Heart right ventricle (tissue), 16 donors: ENCODE measurements around the gene ARPC5. TPM values are rescaled to one million over a fixed set of nuclear protein-coding genes. Genes with fewer than 3 reads are reported as not detected.
A peak's percentile ranks its signal among the peaks of the same experiment; 100 is the strongest.

Experiments used
- ATAC-seq, 8 donors: fragments of 200-7000 bp; cut with Tn5 transposase; one replicate each; pipeline ENCODE4 v1.9.1; 2020; ENCODE audit warnings: mild to moderate bottlenecking in 8 of 8, moderate library complexity in 8 of 8, moderate number of reproducible peaks in 1 of 8
- DNase-seq, 2 donors: peaks; one replicate each; pipeline ENCODE4 v3.0.0-alpha.2; 2020
- H3K27ac ChIP-seq, 10 donors: fragments of 200-600 bp; sonication (generic) in 2 of 10; one replicate each; pipeline versions ENCODE4 v1.5.0 to v1.8.0; 2020 to 2022; ENCODE audit warnings: mild to moderate bottlenecking in 3 of 10
- H3K27me3 ChIP-seq, 7 donors: fragments of 200-600 bp; one replicate each; pipeline ENCODE4 v1.8.0; 2021 to 2022; ENCODE audit warnings: mild to moderate bottlenecking in 2 of 7
- H3K36me3 ChIP-seq, 9 donors: fragments of 200-600 bp; sonication (generic) in 1 of 9; one replicate each; pipeline versions ENCODE4 v1.5.0 to v1.8.0; 2020 to 2022; ENCODE audit warnings: mild to moderate bottlenecking in 2 of 9
- H3K4me1 ChIP-seq, 9 donors: fragments of 200-600 bp; sonication (generic) in 1 of 9; one replicate each; pipeline versions ENCODE4 v1.5.0 to v1.8.0; 2020 to 2022; ENCODE audit warnings: mild to moderate bottlenecking in 4 of 9
- H3K4me3 ChIP-seq, 10 donors: fragments of 200-600 bp; sonication (generic) in 2 of 10; one replicate each; pipeline versions ENCODE4 v1.5.0 to v1.8.0; 2020 to 2022; ENCODE audit warnings: mild to moderate bottlenecking in 7 of 10, moderate library complexity in 2 of 10
- H3K9me3 ChIP-seq, 11 donors: fragments of 200-600 bp in 10 of 11; sonication (generic) in 2 of 11; one replicate each; pipeline versions ENCODE4 v1.5.0 to v1.8.0; 2013 to 2022; ENCODE audit warnings: mild to moderate bottlenecking in 2 of 11, control low read depth in 1 of 11, moderate library complexity in 1 of 11
- CTCF ChIP-seq, 9 donors: fragments of 200-600 bp; sonication (generic) in 2 of 9; IDR thresholded peaks; one replicate each; pipeline versions ENCODE4 v1.5.0 to v1.8.0; 2021 to 2022; ENCODE audit warnings: antibody characterized with exemption in 9 of 9, mild to moderate bottlenecking in 5 of 9, moderate library complexity in 1 of 9
- WGBS, 2 donors: extraction: QIAGEN DNeasy Blood & Tissue Kit; methylation state at CpG; one replicate each; pipeline ENCODE4 v1.1.7; 2013; ENCODE audit warnings: inconsistent platforms in 1 of 2; 5-methylcytosine and 5-hydroxymethylcytosine counted together
- intact Hi-C, 10 donors: fragments of 100-400 bp; cut with DNase I; formaldehyde crosslinking; loops; one replicate each; pipeline versions ENCODE4 v1.11.1 to v1.14.2; 2022
- polyA plus RNA-seq, 2 donors: library from polyadenylated mRNA; stranded (reverse); fragments of 200-250 nt; gene quantifications; one replicate each; pipeline ENCODE4 v1.2.3, GENCODE V29; 2013
- total RNA-seq, 10 donors: library from RNA; stranded (reverse); fragmentation: NEBNext Ultra II Directional in 3 of 10; extraction: Animal tissue kit (Norgen Biotek cat#: 25700) in 3 of 10; gene quantifications; one replicate each; pipeline versions ENCODE4 v1.2.1 to v1.2.4, GENCODE V29; 2021 to 2023
- donor health status: Arrhythmogenic right ventricular cardiomyopathy.
- donor health status: ischemic (EF 13 %, LVEDD 7.1; RV severe dilation, severe dysfunction).
- donor health status: healthy with polysubstance abuse.
- donor health status: DM: no; HTN: yes; CAD: no.
- donor health status: DM: no; HTN: no; CAD: no.
- donor health status: ischemic (EF 25% LVEDD 6.9; RV normal size, moderate dysfunction).
- donor health status: ischemic (EF 25% LVEDD 5.7; RV mildly dilated, moderate dysfunction).
- donor health status: healthy.
- donor health status: DM: yes; HTN: yes; CAD: no.
- donor health status: Ischemic cardiomyopathy.
- donor health status: ischemic (EF 35%, LVEDD 5.7; RV mildly dilated, moderate dysfunction).
- donor health status: nonischemic (EF 11% LVEDD 7.7; RV severe dilation, severe dysfunction).
- donor health status: DM: yes; HTN: yes; CAD: no.
- donor health status: PGD.
- donor health status: ischemic (EF 29% LVEDD 5.4; RV normal size, mild dysfunction).
- donor health status: nonischemic (EF 23%, LVEDD 6.1; RV moderate dilation, normal function).

Gene ARPC5
- total and polyA plus RNA-seq, 12 donors, result 23.8 to 60.2 (median 31.7) TPM

- H3K27me3 ChIP-seq, result no peaks in the 10 kb centered on the region
- H3K4me3 ChIP-seq, result no peak within 1 kb of the TSS
- no peaks in the 10 kb centered on the region for H3K36me3 ChIP-seq
- ATAC-seq (peak in 7 of 8 donors; percentile 16 to 75 (median 52)), DNase-seq (no peak)
- no peak for TF ChIP-seq CTCF (IDR thresholded peaks at IDR 0.05)
- WGBS, 2 donors, result 56 to 57% methylated on average over 5 of the region's 5 CpGs
- peaks cover 6 to 63% (median 45%) of the 10 kb centered on the region in 9 donors for H3K4me1 ChIP-seq
- H3K9me3 ChIP-seq, result no peaks in the 10 kb centered on the region
- H3K27ac ChIP-seq, result peak within 1 kb of the TSS; percentile 8 to 79 (median 64)
- intact Hi-C loops, result loop anchor here in 3 of 10 donors (5.0 kb wide), 2 partner anchors 34 to 264 kb away; no protein-coding TSS in a partner anchor
Observed at GRCh38 chr1:183652547-183653461, 17.2 kb upstream of the ARPC5 start, which contains the start of gene APOBEC4. APOBEC4 (minus strand) TSS chr1:183653316; CDS start chr1:183648781, 4,535 bp downstream.

GRCh38 chr1:183652107-183652506 lies 16.5 kb upstream of the ARPC5 start:
- intact Hi-C loops, result loop anchor here in 3 of 10 donors (5.0 kb wide), 2 partner anchors 35 to 265 kb away; no protein-coding TSS in a partner anchor
- no peak for ATAC-seq
- Histone ChIP-seq H3K4me3 (no peak overlapping the region), H3K9me3 (no peaks in the 10 kb centered on the region), H3K27me3 (no peaks in the 10 kb centered on the region), H3K27ac (peak overlapping the region in 8 of 10 donors; percentile 57 to 79 (median 67)), H3K36me3 (no peaks in the 10 kb centered on the region), H3K4me1 (peaks cover 6 to 64% (median 49%) of the 10 kb centered on the region in 9 donors)
- WGBS, 2 donors, result 79 to 86% methylated on average over 1 of the region's 1 CpG
- TF ChIP-seq CTCF (IDR thresholded peaks at IDR 0.05), result no peak
- no peak for DNase-seq

GRCh38 chr1:183651612-183652011 lies 16.0 kb upstream of the ARPC5 start:
- no peak for TF ChIP-seq CTCF (IDR thresholded peaks at IDR 0.05)
- peak in 2 of 8 donors; percentile 31 to 34 for ATAC-seq
- Histone ChIP-seq H3K9me3 (no peaks in the 10 kb centered on the region), H3K27ac (peak overlapping the region in 6 of 10 donors; percentile 57 to 78 (median 67)), H3K27me3 (no peaks in the 10 kb centered on the region), H3K36me3 (no peaks in the 10 kb centered on the region), H3K4me1 (peaks cover 6 to 69% (median 54%) of the 10 kb centered on the region in 9 donors), H3K4me3 (no peak overlapping the region)
- no peak for DNase-seq
- intact Hi-C loops, result loop anchor here in 3 of 10 donors (5.0 kb wide), 2 partner anchors 36 to 266 kb away; no protein-coding TSS in a partner anchor
- WGBS, 2 donors, result 73 to 75% methylated on average over 5 of the region's 5 CpGs

- Histone ChIP-seq H3K36me3 (no peaks in the 10 kb centered on the region), H3K27ac (no peak overlapping the region), H3K4me1 (peaks cover 2 to 46% (median 32%) of the 10 kb centered on the region in 9 donors), H3K4me3 (no peak overlapping the region), H3K27me3 (no peaks in the 10 kb centered on the region), H3K9me3 (no peaks in the 10 kb centered on the region)
- 91 to 96% methylated on average over 8 of the region's 8 CpGs for WGBS, 2 donors
- no peak for DNase-seq
- no peak for ATAC-seq
- no peak for TF ChIP-seq CTCF (IDR thresholded peaks at IDR 0.05)
- intact Hi-C loops, result no loop called here
Observed at GRCh38 chr1:183648042-183648441, 12.5 kb upstream of the ARPC5 start.
